HUDEP-2 (cell line): Measurements from ENCODE around the gene GPR37L1.

ENCODE experiments used
- DNase-seq, 76 experiments: peaks; one replicate each; lab custom pipeline; 2025; ENCODE audit not compliant: unreplicated experiment in 76 of 76; lab: John Stamatoyannopoulos, UW

GPR37L1 gene

DNA sequence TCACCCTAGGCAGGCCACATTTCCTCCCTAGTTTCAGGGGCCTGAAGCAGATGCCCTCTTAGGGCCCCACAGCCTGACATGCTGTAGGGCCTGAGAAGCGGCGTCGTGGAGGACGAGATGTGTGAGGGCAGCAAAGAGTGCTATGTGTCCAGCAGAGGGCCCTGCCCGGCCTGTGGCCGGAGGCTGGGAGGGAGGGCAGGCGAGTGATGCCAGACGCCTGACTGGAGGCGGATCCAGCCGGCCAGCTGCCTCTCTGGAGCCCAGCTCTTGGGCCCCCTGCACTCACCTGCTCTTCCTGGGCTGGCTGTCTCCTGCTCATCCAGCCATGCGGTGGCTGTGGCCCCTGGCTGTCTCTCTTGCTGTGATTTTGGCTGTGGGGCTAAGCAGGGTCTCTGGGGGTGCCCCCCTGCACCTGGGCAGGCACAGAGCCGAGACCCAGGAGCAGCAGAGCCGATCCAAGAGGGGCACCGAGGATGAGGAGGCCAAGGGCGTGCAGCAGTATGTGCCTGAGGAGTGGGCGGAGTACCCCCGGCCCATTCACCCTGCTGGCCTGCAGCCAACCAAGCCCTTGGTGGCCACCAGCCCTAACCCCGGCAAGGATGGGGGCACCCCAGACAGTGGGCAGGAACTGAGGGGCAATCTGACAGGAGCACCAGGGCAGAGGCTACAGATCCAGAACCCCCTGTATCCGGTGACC lies at the start of gene GPR37L1:
GPR37L1 (plus strand) TSS at position 279 of the 697 bp plus-strand sequence; CDS start at position 326, 47 bp downstream.
- peak in 1 of 76 experiments; percentile 16 for DNase-seq

- DNase-seq = no peak
Measured at GRCh38 chr1:202073206-202073605, 49.5 kb upstream of the GPR37L1 start.

DNA sequence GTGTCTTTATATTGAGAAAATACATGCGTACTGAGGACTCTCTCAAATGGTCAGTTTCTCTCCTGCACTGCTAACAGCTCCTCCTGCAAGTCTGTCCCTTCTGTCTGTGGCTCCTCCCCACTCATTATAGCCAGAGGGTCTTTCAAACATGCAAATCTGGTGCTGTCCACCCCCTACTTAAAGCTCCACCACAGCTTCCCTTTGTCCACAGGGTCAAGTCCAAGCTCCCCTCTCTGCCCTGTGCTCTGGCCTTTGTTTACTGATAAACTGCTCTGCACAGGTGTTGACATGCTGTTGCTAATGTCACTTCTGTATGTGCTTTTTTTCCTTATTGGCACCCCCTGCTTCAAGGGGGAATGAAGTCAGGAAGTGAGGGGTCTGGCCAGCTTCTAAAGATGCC lies 47.7 kb upstream of the GPR37L1 start:
- DNase-seq = peak in 3 of 76 experiments; percentile 20 to 52 (median 21)

GRCh38 chr1:202075389-202075788 lies 47.3 kb upstream of the GPR37L1 start:
- DNase-seq = peak in 5 of 76 experiments; percentile 20 to 56 (median 42)

- peak in 74 of 76 experiments; percentile 54 to 96 (median 78) for DNase-seq
Measured at GRCh38 chr1:202076050-202076511, 46.6 kb upstream of the GPR37L1 start.

GRCh38 chr1:202078241-202078640 lies 44.5 kb upstream of the GPR37L1 start:
- DNase-seq = peak in 5 of 76 experiments; percentile 9 to 28 (median 13)

DNA sequence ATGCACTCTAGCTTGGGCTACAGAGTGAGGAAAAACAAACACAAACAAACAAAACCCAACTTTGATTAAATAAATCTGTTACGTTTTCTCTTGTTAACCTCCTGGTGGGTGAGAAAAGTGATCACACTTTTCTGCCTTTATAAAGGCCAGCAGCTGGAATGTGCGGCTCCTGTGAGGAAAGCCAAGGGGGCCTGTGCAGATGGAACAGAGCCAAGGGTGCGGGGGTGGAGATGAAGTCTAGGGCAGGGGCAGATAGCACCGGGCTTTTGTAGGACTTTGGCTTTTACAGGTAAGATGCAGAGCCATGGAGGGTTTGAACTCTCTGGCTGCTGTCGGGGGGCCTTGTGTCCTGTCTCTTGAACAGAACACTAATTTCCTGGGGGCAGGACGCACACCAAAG lies 40.7 kb upstream of the GPR37L1 start:
- DNase-seq = no peak

DNA sequence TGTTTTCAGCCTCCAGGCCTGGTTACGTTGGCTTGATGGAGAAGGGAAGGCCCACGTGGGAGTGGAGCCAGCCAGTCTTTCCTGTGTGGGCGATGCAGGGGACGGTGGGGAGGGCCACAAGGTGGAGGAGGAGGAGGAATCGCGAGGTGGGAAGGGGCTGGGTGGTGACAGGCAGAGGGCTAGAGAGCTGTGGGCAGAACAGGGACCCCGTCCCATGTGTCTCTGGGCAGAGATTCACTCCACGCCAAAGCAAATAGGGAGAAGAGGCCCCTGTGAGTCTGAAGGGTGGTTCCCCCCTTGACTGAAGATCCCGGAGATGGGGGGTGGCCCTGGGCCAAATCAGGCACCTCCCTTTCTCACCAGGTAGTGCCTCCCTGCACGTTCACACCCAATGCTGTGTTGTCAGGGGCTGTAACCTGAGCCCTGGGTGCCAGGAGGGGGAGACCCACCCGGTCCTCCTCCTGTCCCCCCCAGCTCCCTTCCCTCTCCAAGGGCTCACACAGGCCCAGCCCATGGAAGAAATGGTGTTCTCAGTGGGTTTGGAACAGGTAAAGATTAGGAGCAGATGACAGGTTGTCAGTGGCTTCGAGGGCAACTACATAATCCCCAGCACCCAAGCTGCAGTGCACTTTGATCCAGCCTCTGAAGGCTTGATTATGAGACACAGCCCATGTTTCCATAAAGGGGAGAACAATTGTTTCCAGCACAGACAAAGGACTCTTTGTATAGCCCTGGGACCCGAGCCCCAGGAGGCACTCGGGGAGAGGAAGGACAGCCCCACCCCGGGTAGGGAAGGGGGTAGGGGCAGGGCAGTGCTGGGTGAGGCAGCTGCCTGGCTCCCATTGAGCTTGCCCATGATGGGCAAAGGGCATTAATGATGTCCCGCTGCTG lies 37.7 kb upstream of the GPR37L1 start:
- no peak for DNase-seq

GRCh38 chr1:202085682-202086373 lies 36.9 kb upstream of the GPR37L1 start:
- no peak for DNase-seq

DNA sequence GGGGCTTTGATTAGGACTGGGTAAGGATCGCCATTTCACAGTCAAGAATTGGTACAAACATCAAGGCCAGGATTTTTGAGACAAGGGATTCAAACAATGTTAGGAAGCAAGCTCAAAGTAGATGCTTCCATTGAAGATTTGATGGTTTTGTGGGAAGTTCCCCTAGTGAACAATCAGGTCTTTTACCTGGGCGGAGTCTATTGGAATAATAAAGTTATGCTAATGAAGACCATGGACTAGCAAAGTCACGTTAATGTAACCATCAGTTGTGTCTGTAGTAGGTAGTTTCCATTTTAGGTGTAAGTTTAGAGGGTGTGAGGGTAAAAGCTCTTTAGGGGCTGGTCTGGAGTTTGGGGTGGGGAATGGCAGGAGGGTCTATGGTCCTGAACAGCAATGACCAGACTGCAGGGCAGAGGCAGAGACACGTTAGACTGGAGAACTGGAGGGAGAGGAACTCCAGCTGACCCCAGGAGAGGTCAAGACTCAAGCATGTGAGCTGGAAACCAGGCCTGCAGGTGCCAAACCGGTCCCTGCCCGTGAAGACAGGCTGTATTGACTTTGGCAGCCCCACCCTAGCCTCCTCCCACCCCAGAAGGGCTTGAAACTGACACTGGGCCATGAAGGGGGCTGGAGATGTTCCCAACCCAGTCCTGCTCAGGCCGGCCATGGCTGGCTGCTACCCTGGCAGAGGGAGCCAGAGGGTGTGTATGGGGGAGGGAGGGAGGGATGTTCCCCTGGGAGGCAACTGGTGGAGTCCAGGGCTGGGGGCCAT lies 36.0 kb upstream of the GPR37L1 start:
- no peak for DNase-seq

GRCh38 chr1:202088206-202088605 lies 34.5 kb upstream of the GPR37L1 start:
- DNase-seq = no peak

DNA sequence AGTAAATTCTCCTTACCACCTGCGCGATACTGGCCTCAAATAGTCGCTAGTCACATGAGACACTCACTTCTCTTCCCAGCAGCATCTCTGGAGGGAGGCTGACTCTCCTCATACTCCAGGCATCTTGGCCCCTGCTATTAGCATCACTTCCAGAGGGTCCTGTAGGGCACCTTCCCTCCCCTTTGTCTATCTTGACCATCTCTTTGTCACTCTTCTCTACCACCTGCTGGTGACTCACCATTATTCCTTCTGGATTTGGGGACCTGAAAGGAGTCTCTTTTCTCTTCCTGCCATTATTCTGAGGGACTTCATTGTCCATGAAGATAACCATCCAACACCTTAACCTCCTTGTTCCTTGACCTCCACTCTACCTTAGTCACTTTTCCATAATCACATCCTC lies 31.7 kb upstream of the GPR37L1 start:
- DNase-seq = no peak

GRCh38 chr1:202093858-202094257 lies 28.9 kb upstream of the GPR37L1 start:
- DNase-seq = no peak

- DNase-seq = no peak
Measured at GRCh38 chr1:202101184-202101583, 21.5 kb upstream of the GPR37L1 start.

- DNase-seq = peak in 10 of 76 experiments; percentile 8 to 41 (median 17)
Measured at GRCh38 chr1:202104073-202104472, 18.6 kb upstream of the GPR37L1 start.

DNA sequence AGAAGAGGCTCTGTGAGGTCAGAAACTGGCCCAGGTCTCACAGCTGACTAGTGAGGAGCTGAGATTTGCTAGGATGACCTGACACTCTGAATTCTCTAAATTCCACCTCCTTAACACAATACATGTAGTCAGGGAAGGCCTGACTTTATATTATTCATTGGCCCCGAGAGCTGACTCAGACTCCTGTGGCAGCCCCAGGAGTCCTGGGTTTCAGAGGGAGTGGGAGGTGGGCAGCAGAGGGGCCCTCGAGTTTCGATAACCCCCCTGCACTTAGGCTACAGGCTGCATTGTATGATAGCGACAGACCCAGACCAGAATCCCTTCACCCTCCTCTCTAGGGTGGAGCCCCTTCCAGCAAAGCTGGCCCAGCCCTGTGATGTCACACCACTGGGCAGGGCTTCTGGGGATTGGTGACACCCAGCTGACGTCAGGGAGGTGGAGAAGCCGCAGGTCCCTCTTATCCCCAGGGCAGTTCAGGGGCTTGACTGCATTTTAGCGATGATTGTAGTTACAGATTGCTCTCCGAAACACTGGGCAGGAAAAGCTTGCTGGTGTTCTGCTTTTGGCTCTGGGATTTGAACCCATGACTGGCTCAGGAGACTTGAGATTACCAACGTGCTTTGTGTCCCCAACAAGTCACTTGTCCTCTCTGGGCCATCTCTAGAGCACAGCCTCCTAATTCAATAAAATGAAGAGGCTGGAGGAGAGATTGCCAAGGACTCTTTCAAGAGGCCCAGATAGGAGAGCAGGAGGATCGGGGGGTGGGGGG lies 17.0 kb upstream of the GPR37L1 start:
- peak in 69 of 76 experiments; percentile 28 to 85 (median 61) for DNase-seq

GRCh38 chr1:202106340-202107254 lies 16.1 kb upstream of the GPR37L1 start:
- peak in 46 of 76 experiments; percentile 13 to 77 (median 45) for DNase-seq

DNA sequence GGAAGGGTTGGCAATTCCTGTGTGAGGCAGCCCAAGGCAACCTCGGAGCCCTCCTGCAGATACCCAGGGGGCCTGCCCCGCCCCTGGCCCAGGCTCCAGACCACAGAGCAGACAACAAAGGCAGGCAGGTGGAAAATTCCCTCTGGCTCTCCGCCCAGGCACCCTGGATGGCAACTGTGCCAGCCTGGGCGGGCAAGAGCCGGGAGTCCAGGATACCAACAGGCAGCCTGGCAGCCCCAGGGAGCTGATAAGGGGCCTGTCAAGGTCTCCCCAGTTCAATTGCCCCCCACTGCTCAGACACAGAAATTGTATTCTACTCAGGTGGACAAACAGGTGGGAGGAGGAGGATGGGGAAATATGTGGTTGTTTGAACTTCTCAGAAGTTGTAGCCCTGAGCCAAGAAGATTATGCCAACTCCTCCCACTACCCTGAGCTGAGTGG lies 15.4 kb upstream of the GPR37L1 start:
- no peak for DNase-seq
